ENCODE data around the gene VAMP1.
"Not testable (repeated sequence)": the region's sequence is repeated elsewhere in the genome, so short reads cannot be mapped to it uniquely, and the experiment has no call there.

Gene VAMP1

GRCh38 chr12:6469609-6470374 is 685 bp downstream of the VAMP1 start:
- DNase-seq (ENCODE audit: low spot score): no peak

- DNase-seq (ENCODE audit: low spot score): no peak
Observed at GRCh38 chr12:6469092-6469491, 1.4 kb downstream of the VAMP1 start.

- no peak for DNase-seq (ENCODE audit: low spot score)
Observed at GRCh38 chr12:6468283-6468575, 2.2 kb downstream of the VAMP1 start.

- DNase-seq (ENCODE audit: low spot score): not testable (repeated sequence)
Observed at GRCh38 chr12:6467571-6468282, 2.8 kb downstream of the VAMP1 start.

- not testable (repeated sequence) for DNase-seq (ENCODE audit: low spot score)
Observed at GRCh38 chr12:6466751-6467150, 3.7 kb downstream of the VAMP1 start.

GRCh38 chr12:6466184-6466573 is 4.3 kb downstream of the VAMP1 start:
- no peak for DNase-seq (ENCODE audit: low spot score)

GRCh38 chr12:6465467-6466183 is 4.9 kb downstream of the VAMP1 start:
- DNase-seq (ENCODE audit: low spot score): peak; percentile 74

- no peak for DNase-seq (ENCODE audit: low spot score)
Observed at GRCh38 chr12:6464531-6464930, 5.9 kb downstream of the VAMP1 start.

- no peak for DNase-seq (ENCODE audit: low spot score)
Observed at GRCh38 chr12:6463858-6464257, 6.6 kb downstream of the VAMP1 start.

- DNase-seq (ENCODE audit: low spot score): no peak
Observed at GRCh38 chr12:6463216-6463615, 7.3 kb downstream of the VAMP1 start.

- DNase-seq (ENCODE audit: low spot score): no peak
Observed at GRCh38 chr12:6462234-6462995, 8.1 kb downstream of the VAMP1 start.

GRCh38 chr12:6461401-6462233 is 8.9 kb downstream of the VAMP1 start:
- DNase-seq (ENCODE audit: low spot score): no peak

GRCh38 chr12:6460751-6461371 is 9.6 kb downstream of the VAMP1 start:
- DNase-seq (ENCODE audit: low spot score): no peak

GRCh38 chr12:6459004-6459337 is 11.5 kb downstream of the VAMP1 start:
- DNase-seq (ENCODE audit: low spot score): no peak

GRCh38 chr12:6458281-6459003 is 12.0 kb downstream of the VAMP1 start:
- no peak for DNase-seq (ENCODE audit: low spot score)

- DNase-seq (ENCODE audit: low spot score): no peak
Observed at GRCh38 chr12:6457220-6457945, 13.1 kb downstream of the VAMP1 start.

- DNase-seq (ENCODE audit: low spot score): no peak
Observed at GRCh38 chr12:6452944-6453630, 17.4 kb downstream of the VAMP1 start.

- no peak for DNase-seq (ENCODE audit: low spot score)
Observed at GRCh38 chr12:6452245-6452943, 18.1 kb downstream of the VAMP1 start.
